OCI-LY1 (cell line): ENCODE results near the gene LEKR1.

ENCODE experiments used
- H2AFZ ChIP-seq: fragments of 200-600 bp; sonication (generic), shearing (Covaris generic); 2 replicates; pipeline ENCODE4 v1.6.0; 2014; ENCODE audit warnings: antibody characterized with exemption, mild to moderate bottlenecking, low read length
- H3F3A ChIP-seq: fragments of 200-600 bp; sonication (generic), shearing (Covaris generic); 2 replicates; pipeline ENCODE4 v1.6.0; 2014; ENCODE audit warnings: mild to moderate bottlenecking, antibody characterized with exemption, low read length, moderate library complexity; ENCODE audit not compliant: insufficient read depth
- H3K27ac ChIP-seq: fragments of 200-600 bp; sonication (generic); 2 replicates; pipeline ENCODE4 v1.5.1; 2014; ENCODE audit warnings: low read length, mixed run types, mild to moderate bottlenecking, low read depth; ENCODE audit not compliant: poor library complexity, severe bottlenecking
- H3K27me3 ChIP-seq: fragments of 200-600 bp; sonication (generic); 2 replicates; pipeline ENCODE4 v1.6.0; 2014; ENCODE audit warnings: antibody characterized with exemption, mild to moderate bottlenecking, low read length, moderate library complexity; ENCODE audit not compliant: insufficient read depth
- H3K36me3 ChIP-seq: fragments of 200-600 bp; sonication (generic); 2 replicates; pipeline ENCODE4 v1.6.1; 2014; ENCODE audit warnings: mild to moderate bottlenecking, antibody characterized with exemption, low read length, moderate library complexity, mixed read lengths; ENCODE audit not compliant: insufficient read depth
- H3K4me1 ChIP-seq: fragments of 200-600 bp; sonication (generic); 2 replicates; pipeline ENCODE4 v1.5.1; 2014; ENCODE audit warnings: mild to moderate bottlenecking, low read length, moderate library complexity; ENCODE audit not compliant: insufficient read depth, severe bottlenecking
- H3K4me2 ChIP-seq: fragments of 200-600 bp; sonication (generic), shearing (Covaris generic); 2 replicates; pipeline ENCODE4 v1.6.1; 2014; ENCODE audit warnings: low read length
- H3K4me3 ChIP-seq: fragments of 200-600 bp; sonication (generic); 2 replicates; pipeline ENCODE4 v1.5.1; 2014; ENCODE audit warnings: low read length, low read depth, mild to moderate bottlenecking, mixed read lengths; ENCODE audit not compliant: poor library complexity, severe bottlenecking
- H3K79me2 ChIP-seq: fragments of 200-600 bp; shearing (Covaris generic); 2 replicates; pipeline ENCODE4 v1.6.1; 2016; ENCODE audit warnings: mixed run types, low read length, mixed read lengths; ENCODE audit not compliant: insufficient read depth
- H3K9ac ChIP-seq: fragments of 200-600 bp; sonication (generic), shearing (Covaris generic); 2 replicates; pipeline ENCODE4 v1.6.1; 2014; ENCODE audit warnings: mild to moderate bottlenecking, low read length, mixed read lengths
- H3K9me2 ChIP-seq: fragments of 200-600 bp; sonication (generic), shearing (Covaris generic); 2 replicates; pipeline ENCODE4 v1.6.1; 2014; ENCODE audit warnings: low read depth, mild to moderate bottlenecking, low read length, mixed read lengths
- H3K9me3 ChIP-seq: fragments of 200-600 bp; shearing (Covaris generic); 2 replicates; pipeline ENCODE4 v1.6.1; 2014; ENCODE audit warnings: low read length, mixed read lengths
- H4K20me1 ChIP-seq: fragments of 200-600 bp; sonication (generic), shearing (Covaris generic); 2 replicates; pipeline ENCODE4 v1.6.0; 2016; ENCODE audit warnings: mild to moderate bottlenecking, low read length; ENCODE audit not compliant: insufficient read depth
- CTCF ChIP-seq: fragments of 200-600 bp; sonication (generic), shearing (Covaris generic); IDR thresholded peaks from 2 replicates; pipeline ENCODE4 v1.5.1; 2017; ENCODE audit warnings: mild to moderate bottlenecking, antibody characterized with exemption, low read length, moderate library complexity, mixed read lengths
- EZH2 ChIP-seq: fragments of 200-600 bp; sonication (generic), shearing (Covaris generic); IDR thresholded peaks from 2 replicates; pipeline ENCODE4 v1.8.0; 2017; ENCODE audit warnings: borderline replicate concordance, mixed run types, mild to moderate bottlenecking, antibody characterized with exemption, low read length, moderate library complexity, mixed read lengths

The LEKR1 gene

GRCh38 chr3:156941311-156941710, 115.2 kb downstream of the LEKR1 start:
- Histone ChIP-seq H2AFZ (no peak overlapping the region), H3K9ac (no peak overlapping the region), H3K27ac (no peak overlapping the region), H3K9me3 (no peaks in the 10 kb centered on the region), H3K36me3 (no peaks in the 10 kb centered on the region), H3K4me2 (no peak overlapping the region), H3K4me1 (no peaks in the 10 kb centered on the region), H3F3A (0 out of 2 replicates have a peak, but pooled peaks cover 7% of the 10 kb centered on the region), H4K20me1 (no peaks in the 10 kb centered on the region), H3K79me2 (no peaks in the 10 kb centered on the region), H3K27me3 (no peaks in the 10 kb centered on the region), H3K4me3 (no peak overlapping the region), H3K9me2 (no peaks in the 10 kb centered on the region; the same call in 1 of the 2 replicates)
- no peak for TF ChIP-seq EZH2
- TF ChIP-seq CTCF = no peak

- no peaks in the 10 kb centered on the region for H3K9me3 ChIP-seq
- no peak overlapping the region for H3K9ac ChIP-seq
- H4K20me1 ChIP-seq = no peaks in the 10 kb centered on the region
- no peaks in the 10 kb centered on the region for H3K27me3 ChIP-seq
- H3K4me3 ChIP-seq = no peak overlapping the region
- H3K79me2 ChIP-seq = no peaks in the 10 kb centered on the region
- H2AFZ ChIP-seq = no peak overlapping the region
- H3K4me1 ChIP-seq = no peaks in the 10 kb centered on the region
- H3K4me2 ChIP-seq = no peak overlapping the region
- no peaks in the 10 kb centered on the region; the same call in 1 of the 2 replicates for H3K9me2 ChIP-seq
- H3K36me3 ChIP-seq = no peaks in the 10 kb centered on the region
- no peaks in the 10 kb centered on the region for H3F3A ChIP-seq
- TF ChIP-seq CTCF (no peak), EZH2 (no peak)
- H3K27ac ChIP-seq = no peak overlapping the region
Measured at GRCh38 chr3:156948402-156949210, 122.5 kb downstream of the LEKR1 start.

GRCh38 chr3:156952011-156952410, 125.9 kb downstream of the LEKR1 start:
- H3K4me3 ChIP-seq = no peak overlapping the region
- H3K9me2 ChIP-seq = no peaks in the 10 kb centered on the region
- H3F3A ChIP-seq = no peaks in the 10 kb centered on the region
- no peak overlapping the region for H2AFZ ChIP-seq
- H3K36me3 ChIP-seq = no peaks in the 10 kb centered on the region
- H3K9me3 ChIP-seq = no peaks in the 10 kb centered on the region
- no peaks in the 10 kb centered on the region for H3K27me3 ChIP-seq
- no peak overlapping the region for H3K27ac ChIP-seq
- H3K9ac ChIP-seq = no peak overlapping the region
- no peaks in the 10 kb centered on the region for H4K20me1 ChIP-seq
- no peaks in the 10 kb centered on the region for H3K4me1 ChIP-seq
- no peaks in the 10 kb centered on the region for H3K79me2 ChIP-seq
- no peak for TF ChIP-seq EZH2
- no peak for TF ChIP-seq CTCF
- no peak overlapping the region for H3K4me2 ChIP-seq
